GOT3 (cell line): ENCODE data around the gene KLF5.
"Not testable (repeated sequence)": the region's sequence is repeated elsewhere in the genome, so short reads cannot be mapped to it uniquely, and the experiment has no call there.

ENCODE experiments used
- DNase-seq: peaks from one replicate; lab custom pipeline; 2025; ENCODE audit warnings: mixed read lengths; lab: John Stamatoyannopoulos, UW

The KLF5 gene

DNA sequence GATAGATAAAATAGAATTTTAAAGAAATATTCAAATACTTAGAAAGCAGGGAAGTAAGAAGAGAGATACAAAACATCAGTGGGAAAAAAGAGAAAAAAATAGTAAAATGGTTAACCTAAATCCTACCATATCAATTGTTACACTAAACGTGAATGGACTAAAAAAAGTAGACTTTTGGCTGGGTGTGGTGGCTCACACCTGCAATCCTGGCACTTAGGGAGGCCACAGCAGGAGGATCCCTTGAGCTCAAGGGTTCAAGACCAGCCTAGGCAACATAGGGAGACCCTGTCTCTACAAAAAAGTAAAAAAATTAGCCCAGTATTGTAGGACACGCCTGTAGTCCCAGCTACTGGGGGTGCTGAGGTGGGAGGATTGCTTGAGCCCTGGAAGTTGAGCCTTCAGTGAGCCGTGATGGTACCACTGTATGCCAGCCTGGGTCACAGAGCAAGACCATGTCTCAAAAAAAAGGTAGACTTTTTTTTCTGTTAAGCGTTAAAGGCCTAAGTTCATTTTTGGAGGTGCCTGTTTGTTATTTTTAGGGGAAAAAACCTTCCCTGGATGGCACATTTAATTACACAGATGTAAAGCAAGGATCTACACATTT, 29.6 kb downstream of the KLF5 start:
- no peak for DNase-seq

DNA sequence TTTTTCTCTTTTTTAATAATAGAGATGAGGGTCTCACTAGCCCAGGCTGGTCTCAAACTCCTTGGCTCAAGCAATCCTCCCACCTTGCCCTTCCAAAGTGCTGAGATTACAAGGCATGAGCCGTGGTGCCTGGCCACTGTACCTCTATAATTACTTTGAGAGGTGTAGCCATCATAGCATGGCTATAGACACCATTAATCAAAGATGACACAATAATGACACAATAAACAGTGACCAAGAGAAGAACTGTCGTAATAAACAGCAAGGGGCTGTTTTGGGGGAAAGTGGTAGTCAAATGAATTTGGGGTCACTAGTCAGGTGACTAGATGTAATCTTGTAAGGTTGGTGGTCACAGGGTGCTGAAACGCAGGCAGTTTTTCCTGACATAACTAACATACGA, 30.4 kb downstream of the KLF5 start:
- no peak for DNase-seq

GRCh38 chr13:73090116-73090822, 31.5 kb downstream of the KLF5 start:
- no peak for DNase-seq

GRCh38 chr13:73090823-73091187, 32.0 kb downstream of the KLF5 start:
- no peak for DNase-seq

DNA sequence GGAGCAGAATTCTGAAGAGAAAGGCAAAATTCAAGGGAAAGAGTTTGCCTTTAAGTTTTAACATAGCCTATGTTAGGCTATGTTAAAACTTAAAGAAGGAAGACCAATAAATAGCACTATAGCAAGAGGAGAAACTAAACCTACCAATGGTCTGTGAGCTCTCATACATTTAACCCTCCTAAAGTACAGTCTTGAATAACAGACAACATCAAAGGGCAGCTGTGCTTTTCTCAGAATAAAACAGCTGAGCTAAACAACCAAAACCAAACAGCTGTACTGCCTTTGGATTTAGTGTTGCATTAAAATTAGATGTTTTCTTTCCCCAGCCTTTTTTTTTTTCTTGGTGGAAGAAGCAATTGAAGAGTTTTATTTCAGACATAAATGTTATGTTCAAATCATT, 34.0 kb downstream of the KLF5 start:
- no peak for DNase-seq

GRCh38 chr13:73096173-73096572, 37.4 kb downstream of the KLF5 start:
- DNase-seq, result no peak

DNA sequence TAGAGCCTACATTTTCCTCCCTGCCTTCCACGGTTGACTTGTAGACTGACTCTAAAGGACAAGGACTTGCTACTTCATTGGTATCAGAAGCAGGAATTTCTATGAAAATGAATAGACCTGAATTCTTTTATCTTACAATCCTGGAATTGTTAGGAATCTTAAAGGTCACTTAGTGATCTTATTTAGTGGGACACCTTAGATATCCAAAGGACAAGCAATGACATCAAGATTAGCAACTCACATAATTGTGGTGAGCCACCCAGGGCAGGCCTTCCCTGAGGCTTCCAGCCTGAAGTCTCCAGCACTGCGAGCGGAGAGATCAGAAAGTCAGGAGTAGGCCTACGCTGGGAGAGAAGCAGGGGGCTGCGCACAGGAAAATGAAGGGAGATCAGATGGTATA, 37.8 kb downstream of the KLF5 start:
- DNase-seq, result no peak

- not testable (repeated sequence) for DNase-seq
Observed at GRCh38 chr13:73100781-73101180, 42.0 kb downstream of the KLF5 start.

- no peak for DNase-seq
Observed at GRCh38 chr13:73101351-73102007, 42.7 kb downstream of the KLF5 start.

DNA sequence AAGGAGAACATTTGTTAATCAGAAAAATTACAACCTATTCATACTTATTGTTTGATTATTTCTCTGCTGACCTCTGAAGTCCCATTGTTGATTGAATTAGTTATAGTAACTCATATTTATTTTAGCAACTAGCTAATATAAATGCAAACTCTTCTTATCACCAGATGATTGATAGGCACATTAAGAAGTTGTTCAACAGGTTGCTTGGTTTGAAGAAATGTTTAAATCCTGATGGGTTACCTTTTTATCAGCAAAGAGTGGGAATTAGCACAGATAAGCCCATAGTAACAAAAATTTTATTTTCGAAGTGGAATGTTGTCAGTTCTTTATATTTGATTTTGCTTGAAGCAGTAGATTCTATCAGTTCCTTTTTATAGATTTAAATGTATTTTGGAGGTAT, 44.4 kb downstream of the KLF5 start:
- DNase-seq, result no peak

DNA sequence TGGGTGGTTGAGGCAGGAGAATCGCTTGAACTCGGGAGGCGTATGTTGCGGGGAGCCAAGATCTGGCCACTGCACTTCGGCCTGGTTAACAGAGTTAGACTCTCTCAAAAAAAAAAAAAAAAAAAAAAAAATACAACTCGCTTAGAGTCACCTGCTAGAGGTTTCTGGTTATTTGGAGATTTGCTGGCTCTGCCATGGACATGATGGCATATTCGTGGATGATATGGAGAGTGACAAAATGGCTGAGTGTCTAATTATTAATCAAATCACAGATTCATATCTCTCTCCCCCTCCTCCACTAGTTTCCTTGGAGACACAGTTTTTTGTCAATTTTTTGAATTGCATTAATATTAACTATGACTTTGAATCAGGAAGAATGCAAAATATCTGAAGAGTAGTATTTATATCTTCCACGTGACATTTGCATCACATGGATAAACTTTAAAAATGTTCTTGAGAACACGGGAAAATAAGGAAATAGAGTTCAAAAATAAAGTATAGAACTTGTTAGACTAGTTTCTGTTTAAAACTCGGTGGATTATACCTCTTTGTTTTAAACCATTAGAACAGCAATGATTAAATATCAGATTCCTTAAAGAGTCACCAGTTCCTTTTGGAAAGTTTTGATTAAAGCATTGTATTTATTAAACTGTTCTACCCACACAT, 47.8 kb downstream of the KLF5 start:
- DNase-seq, result no peak

- no peak for DNase-seq
Observed at GRCh38 chr13:73107481-73107880, 48.7 kb downstream of the KLF5 start.

GRCh38 chr13:73107970-73108369, 49.2 kb downstream of the KLF5 start:
- no peak for DNase-seq

DNA sequence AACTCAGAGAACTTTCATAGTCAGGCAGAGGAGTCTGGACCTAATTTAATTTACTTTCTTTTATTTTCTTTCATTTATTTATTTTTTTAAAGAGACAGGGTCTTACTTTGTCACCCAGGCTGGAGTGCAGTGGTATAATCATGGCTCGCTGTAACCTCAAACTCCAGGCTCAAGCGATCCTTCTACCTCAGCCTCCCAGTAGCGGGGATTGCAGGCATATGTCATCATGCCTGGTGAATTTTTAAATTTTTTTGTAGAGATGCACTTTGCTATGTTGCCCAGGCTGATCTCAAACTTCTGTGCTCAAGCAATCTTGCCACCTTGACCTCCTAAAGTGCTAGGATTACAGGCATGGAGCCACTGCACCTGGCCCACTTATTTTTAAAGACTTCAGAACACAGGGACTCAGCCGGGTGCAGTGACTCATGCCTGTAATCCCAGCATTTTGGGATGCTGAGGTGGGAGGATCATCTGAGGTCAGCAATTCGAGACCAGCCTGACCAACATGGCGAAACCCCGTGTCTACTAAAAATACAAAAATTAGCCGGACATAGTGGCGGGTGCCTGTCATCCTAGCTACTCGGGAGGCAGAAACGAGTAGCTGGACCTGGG, 50.6 kb downstream of the KLF5 start:
- no peak for DNase-seq

GRCh38 chr13:73109969-73110368, 51.2 kb downstream of the KLF5 start:
- DNase-seq, result no peak

GRCh38 chr13:73110814-73111213, 52.0 kb downstream of the KLF5 start:
- no peak for DNase-seq

DNA sequence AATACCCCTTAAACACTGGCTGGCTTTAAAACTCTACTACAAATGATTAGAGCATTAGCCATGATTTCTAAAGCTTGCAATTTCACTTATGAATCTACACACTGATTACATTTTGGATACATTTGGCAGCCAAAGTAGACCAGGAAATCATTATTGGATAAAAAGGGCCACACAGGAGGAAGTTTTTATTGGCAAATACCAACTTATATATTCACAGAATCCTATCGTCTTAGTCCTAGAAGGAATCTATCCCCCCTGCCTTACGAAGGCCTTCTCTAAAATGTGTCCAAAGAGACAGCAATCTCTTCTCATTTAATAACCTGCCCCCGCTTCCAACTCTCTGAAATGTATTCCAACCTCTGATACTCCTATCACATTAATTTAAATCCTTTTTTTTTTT, 52.5 kb downstream of the KLF5 start:
- no peak for DNase-seq

DNA sequence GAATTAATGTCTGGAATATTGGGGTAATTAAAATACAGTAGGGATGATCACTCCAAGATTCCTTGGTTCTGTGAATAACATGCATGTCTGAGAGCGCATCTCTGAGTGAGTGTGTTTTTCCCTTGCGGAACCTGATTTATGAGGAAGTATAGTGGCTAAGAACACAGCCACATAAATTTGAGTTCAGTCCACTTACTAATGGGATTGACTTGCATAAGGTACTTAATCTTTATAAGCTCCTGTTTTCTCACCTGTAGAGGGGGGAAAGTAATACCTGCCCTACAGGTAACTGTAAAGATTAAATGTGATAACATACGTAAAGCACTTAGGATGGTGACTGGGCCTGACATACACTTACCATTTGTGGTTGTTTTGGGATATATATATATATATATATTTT, 60.8 kb downstream of the KLF5 start:
- DNase-seq, result no peak
